HEK293 (cell line): ENCODE results near the gene NOM1.

Source experiments
- GLI4 ChIP-seq: fragments of 450-650 bp; formaldehyde crosslinking; IDR thresholded peaks from 2 replicates; pipeline ENCODE4 v1.5.1; 2016; ENCODE audit warnings: missing biosample characterization, missing genetic modification characterization
- HOXA7 ChIP-seq: sonication (generic); formaldehyde crosslinking; IDR thresholded peaks from 2 replicates; pipeline ENCODE4 v1.8.1; 2022; ENCODE audit warnings: missing genetic modification reagents, borderline replicate concordance
- KLF17 ChIP-seq: fragments of 450-650 bp; formaldehyde crosslinking; IDR thresholded peaks from 2 replicates; pipeline ENCODE4 v1.5.1; 2016; ENCODE audit warnings: missing biosample characterization, missing genetic modification characterization
- MEIS1 ChIP-seq: sonication (generic); formaldehyde crosslinking; IDR thresholded peaks from 2 replicates; pipeline ENCODE4 v1.8.1; 2022; ENCODE audit warnings: missing genetic modification reagents, mild to moderate bottlenecking, borderline replicate concordance
- SCRT2 ChIP-seq: fragments of 450-650 bp; formaldehyde crosslinking; IDR thresholded peaks from 2 replicates; pipeline ENCODE4 v1.5.1; 2016; ENCODE audit warnings: missing biosample characterization, missing genetic modification characterization
- ZBTB11 ChIP-seq: fragments of 450-650 bp; formaldehyde crosslinking; conservative IDR thresholded peaks from 2 replicates; pipeline ENCODE4 v1.5.1; 2016; ENCODE audit warnings: low read depth, missing biosample characterization, missing genetic modification characterization
- ZBTB17 ChIP-seq: fragments of 450-650 bp; formaldehyde crosslinking; IDR thresholded peaks from 2 replicates; pipeline ENCODE4 v1.5.1; 2016; ENCODE audit warnings: missing biosample characterization, missing genetic modification characterization
- ZBTB21 ChIP-seq: fragments of 450-650 bp; formaldehyde crosslinking; IDR thresholded peaks from 2 replicates; pipeline ENCODE4 v1.5.1; 2017; ENCODE audit warnings: missing biosample characterization, missing genetic modification characterization
- ZBTB6 ChIP-seq: fragments of 450-650 bp; formaldehyde crosslinking; IDR thresholded peaks from 2 replicates; pipeline ENCODE4 v1.5.1; 2017; ENCODE audit warnings: missing biosample characterization, missing genetic modification characterization
- ZFHX2 ChIP-seq: fragments of 450-650 bp; formaldehyde crosslinking; conservative IDR thresholded peaks from 2 replicates; pipeline ENCODE4 v1.5.1; 2016; ENCODE audit warnings: missing biosample characterization, missing genetic modification characterization
- ZNF10 ChIP-seq: fragments of 450-650 bp; formaldehyde crosslinking; IDR thresholded peaks from 2 replicates; pipeline ENCODE4 v1.5.1; 2017; ENCODE audit warnings: missing biosample characterization, missing genetic modification characterization
- ZNF2 ChIP-seq: fragments of 450-650 bp; formaldehyde crosslinking; IDR thresholded peaks from 2 replicates; pipeline ENCODE4 v1.5.1; 2016; ENCODE audit warnings: missing biosample characterization, missing genetic modification characterization
- ZNF23 ChIP-seq: fragments of 450-650 bp; formaldehyde crosslinking; IDR thresholded peaks from 2 replicates; pipeline ENCODE4 v1.5.1; 2016; ENCODE audit warnings: missing biosample characterization, missing genetic modification characterization, borderline replicate concordance
- ZNF266 ChIP-seq: fragments of 450-650 bp; formaldehyde crosslinking; IDR thresholded peaks from 2 replicates; pipeline ENCODE4 v1.5.1; 2016; ENCODE audit warnings: missing biosample characterization, missing genetic modification characterization, low read depth
- ZNF274 ChIP-seq, 2 experiments: fragments of 200-500 bp in 1 of 2; fragments of 450-650 bp in 1 of 2; sonication (Bioruptor generic) in 1 of 2; formaldehyde crosslinking in 1 of 2; IDR thresholded peaks; 2 replicates each; pipeline versions ENCODE4 v1.5.1 to v1.6.1; 2014 to 2016; ENCODE audit warnings: borderline replicate concordance in 1 of 2, inconsistent platforms in 1 of 2, low read length in 1 of 2, missing biosample characterization in 1 of 2, missing genetic modification characterization in 1 of 2
- ZNF280D ChIP-seq: fragments of 450-650 bp; formaldehyde crosslinking; IDR thresholded peaks from 2 replicates; pipeline ENCODE4 v1.5.1; 2016; ENCODE audit warnings: missing biosample characterization, missing genetic modification characterization
- ZNF350 ChIP-seq: fragments of 450-650 bp; formaldehyde crosslinking; IDR thresholded peaks from 2 replicates; pipeline ENCODE4 v1.5.0; 2017; ENCODE audit warnings: missing biosample characterization, mild to moderate bottlenecking, missing genetic modification characterization
- ZNF488 ChIP-seq: fragments of 450-650 bp; formaldehyde crosslinking; IDR thresholded peaks from 2 replicates; pipeline ENCODE4 v1.5.1; 2016; ENCODE audit warnings: missing biosample characterization, missing genetic modification characterization
- ZNF530 ChIP-seq: fragments of 450-650 bp; formaldehyde crosslinking; IDR thresholded peaks from 2 replicates; pipeline ENCODE4 v1.5.1; 2016; ENCODE audit warnings: low read depth, missing biosample characterization, missing genetic modification characterization
- ZNF548 ChIP-seq: fragments of 450-650 bp; formaldehyde crosslinking; IDR thresholded peaks from 2 replicates; pipeline ENCODE4 v1.5.1; 2016; ENCODE audit warnings: missing biosample characterization, missing genetic modification characterization
- ZNF626 ChIP-seq: fragments of 450-650 bp; sonication (Bioruptor Pico); formaldehyde crosslinking; IDR thresholded peaks from 2 replicates; pipeline ENCODE4 v1.5.1; 2018; ENCODE audit warnings: missing biosample characterization, missing genetic modification characterization, inconsistent platforms
- ZNF629 ChIP-seq: fragments of 450-650 bp; formaldehyde crosslinking; IDR thresholded peaks from 2 replicates; pipeline ENCODE4 v1.5.1; 2017; ENCODE audit warnings: missing biosample characterization, missing genetic modification characterization
- ZNF707 ChIP-seq: fragments of 450-650 bp; formaldehyde crosslinking; IDR thresholded peaks from 2 replicates; pipeline ENCODE4 v1.5.1; 2016; ENCODE audit warnings: missing biosample characterization, missing genetic modification characterization
- ZNF776 ChIP-seq: fragments of 450-650 bp; formaldehyde crosslinking; IDR thresholded peaks from 2 replicates; pipeline ENCODE4 v1.5.0; 2017; ENCODE audit warnings: missing biosample characterization, missing genetic modification characterization, borderline replicate concordance
- ZNF792 ChIP-seq: fragments of 450-650 bp; formaldehyde crosslinking; IDR thresholded peaks from 2 replicates; pipeline ENCODE4 v1.5.1; 2016; ENCODE audit warnings: missing biosample characterization, missing genetic modification characterization

Gene NOM1

GRCh38 chr7:156907656-156908055 is 41.9 kb upstream of the NOM1 start (continued):
- TF ChIP-seq ZBTB11 (no peak), ZBTB17 (tag by site-specific recombination) (no peak), ZBTB6 (no peak), ZFHX2 (tag by site-specific recombination) (no peak), HOXA7 (CRISPR knock-in tag) (no peak), ZNF792 (tag by site-specific recombination) (no peak), MEIS1 (no peak), ZNF10 (tag by site-specific recombination) (peak; percentile 89), ZNF488 (no peak), SCRT2 (tag by site-specific recombination) (peak; percentile 35; the same call in 1 of the 2 replicates), ZNF530 (no peak), ZNF629 (tag by site-specific recombination) (0 out of 2 replicates have a peak, but pooled peaks have one; percentile 36), ZNF707 (tag by site-specific recombination) (no peak), ZNF350 (tag by site-specific recombination) (no peak), KLF17 (tag by site-specific recombination) (0 out of 2 replicates have a peak, but pooled peaks have one; percentile 34), ZBTB21 (peak; percentile 58; the same call in 1 of the 2 replicates), ZNF548 (tag by site-specific recombination) (no peak), ZNF626 (no peak), ZNF274 (IDR thresholded peaks at IDR 0.05; ENCODE audit: low read length) (no peak), ZNF274 (tag by site-specific recombination; IDR thresholded peaks at IDR 0.05; ENCODE audit: borderline replicate concordance) (no peak), ZNF23 (tag by site-specific recombination) (no peak), ZNF266 (tag by site-specific recombination) (no peak), GLI4 (tag by site-specific recombination) (no peak), ZNF2 (tag by site-specific recombination) (no peak), ZNF776 (no peak), ZNF280D (tag by site-specific recombination) (no peak)
